Neural cell (in vitro differentiated cells): ENCODE data around the gene PTPRN2. TPM values are rescaled to one million over a fixed set of nuclear protein-coding genes. Genes with fewer than 3 reads are reported as not detected.

Source experiments
- H2AFZ ChIP-seq: fragments of 200-600, 300-800 bp; sonication (generic), shearing (Covaris generic); 2 replicates; pipeline ENCODE4 v1.6.0; 2014; ENCODE audit warnings: low read depth, mild to moderate bottlenecking, antibody characterized with exemption, low read length, moderate library complexity
- H3F3A ChIP-seq: fragments of 200-600 bp; shearing (Covaris generic); 2 replicates; pipeline ENCODE4 v1.6.1; 2016; ENCODE audit warnings: mild to moderate bottlenecking, moderate library complexity, mixed read lengths, antibody characterized with exemption, low read length; ENCODE audit not compliant: insufficient read depth, poor library complexity, severe bottlenecking
- H3K27ac ChIP-seq: fragments of 200-600, 300-800 bp; sonication (generic), shearing (Covaris generic); 2 replicates; pipeline ENCODE4 v1.5.1; 2014; ENCODE audit warnings: mild to moderate bottlenecking, low read length, moderate library complexity
- H3K27me3 ChIP-seq: fragments of 300-800, 200-600 bp; sonication (generic), shearing (Covaris generic); 2 replicates; pipeline ENCODE4 v1.6.0; 2014; ENCODE audit warnings: mild to moderate bottlenecking, low read depth, low read length, moderate library complexity; ENCODE audit not compliant: insufficient read depth
- H3K36me3 ChIP-seq: fragments of 300-800, 200-600 bp; sonication (generic), shearing (Covaris generic); 2 replicates; pipeline ENCODE4 v1.5.1; 2014; ENCODE audit warnings: mild to moderate bottlenecking, antibody characterized with exemption, low read length, moderate library complexity; ENCODE audit not compliant: insufficient read depth
- H3K4me2 ChIP-seq: fragments of 300-800, 200-600 bp; sonication (generic), shearing (Covaris generic); 2 replicates; pipeline ENCODE4 v1.6.0; 2014; ENCODE audit warnings: mild to moderate bottlenecking, low read length
- H3K4me3 ChIP-seq: fragments of 300-800, 200-600 bp; sonication (generic), shearing (Covaris generic); 2 replicates; pipeline ENCODE4 v1.5.1; 2014; ENCODE audit warnings: mild to moderate bottlenecking, low read length, moderate library complexity
- H3K79me2 ChIP-seq: fragments of 200-600 bp; shearing (Covaris generic); replicated peaks from 2 replicates; pipeline ENCODE4 v1.6.0; 2014; ENCODE audit warnings: mild to moderate bottlenecking, low read length, moderate library complexity; ENCODE audit not compliant: insufficient read depth
- H3K9ac ChIP-seq: fragments of 300-800, 200-600 bp; sonication (generic), shearing (Covaris generic); 2 replicates; pipeline ENCODE4 v1.6.1; 2016; ENCODE audit warnings: mild to moderate bottlenecking, low read length, mixed read lengths
- H3K9me2 ChIP-seq: fragments of 200-600 bp; shearing (Covaris generic); 2 replicates; pipeline ENCODE4 v1.6.1; 2016; ENCODE audit warnings: mild to moderate bottlenecking, low read length, mixed read lengths; ENCODE audit not compliant: insufficient read depth
- H3K9me3 ChIP-seq: fragments of 200-600, 300-800 bp; sonication (generic), shearing (Covaris generic); 2 replicates; pipeline ENCODE4 v1.6.1; 2016; ENCODE audit warnings: mild to moderate bottlenecking, mixed run types, low read length, moderate library complexity, mixed read lengths
- H4K20me1 ChIP-seq: fragments of 200-600 bp; shearing (Covaris generic); 2 replicates; pipeline ENCODE4 v1.6.1; 2016; ENCODE audit warnings: mild to moderate bottlenecking, mixed run types; ENCODE audit not compliant: insufficient read depth
- CTCF ChIP-seq: fragments of 450-650 bp; IDR thresholded peaks from 2 replicates; pipeline ENCODE4 v1.5.1; 2014; ENCODE audit warnings: antibody characterized with exemption, mild to moderate bottlenecking, moderate library complexity; ENCODE audit not compliant: poor library complexity, severe bottlenecking
- EP300 ChIP-seq: fragments of 450-650 bp; conservative IDR thresholded peaks from 2 replicates; pipeline ENCODE4 v1.6.1; 2014; ENCODE audit warnings: antibody characterized with exemption, mild to moderate bottlenecking, moderate library complexity; ENCODE audit not compliant: poor library complexity, severe bottlenecking
- EZH2 ChIP-seq: fragments of 200-600, 300-800 bp; shearing (Covaris generic), sonication (generic); IDR thresholded peaks from 2 replicates; pipeline ENCODE4 v1.6.1; 2014; ENCODE audit warnings: antibody characterized with exemption, low read length, borderline replicate concordance, mild to moderate bottlenecking; ENCODE audit not compliant: insufficient read depth, poor library complexity, severe bottlenecking
- MXI1 ChIP-seq: fragments of 450-650 bp; conservative IDR thresholded peaks from 2 replicates; pipeline ENCODE4 v1.6.1; 2014; ENCODE audit warnings: antibody characterized with exemption, mild to moderate bottlenecking; ENCODE audit not compliant: poor library complexity, severe bottlenecking
- POLR2AphosphoS5 ChIP-seq: IDR thresholded peaks from 2 replicates; pipeline ENCODE4 v1.6.1; 2012
- RAD21 ChIP-seq: fragments of 450-650 bp; conservative IDR thresholded peaks from 2 replicates; pipeline ENCODE4 v1.6.1; 2014; ENCODE audit warnings: antibody characterized with exemption, mild to moderate bottlenecking, moderate library complexity
- REST ChIP-seq: IDR thresholded peaks from 2 replicates; pipeline ENCODE4 v1.6.1; 2012; ENCODE audit warnings: borderline replicate concordance
- SMC3 ChIP-seq: fragments of 450-650 bp; conservative IDR thresholded peaks from 2 replicates; pipeline ENCODE4 v1.6.1; 2014; ENCODE audit warnings: antibody characterized with exemption, mild to moderate bottlenecking, moderate library complexity; ENCODE audit not compliant: poor library complexity
- TAF1 ChIP-seq: IDR thresholded peaks from 2 replicates; pipeline ENCODE4 v1.6.1; 2012; ENCODE audit warnings: low read depth
- polyA plus RNA-seq: library from polyadenylated mRNA; depleted of rRNA; stranded (reverse); fragments of >200 nt; gene quantifications from 2 replicates; pipeline ENCODE4 v1.2.3, GENCODE V29; 2014

The PTPRN2 gene
- polyA plus RNA-seq, 1 donor from 2014 or later = 31.0 TPM

- no peak overlapping the region for H2AFZ ChIP-seq
- H3K27ac ChIP-seq = no peak overlapping the region
- no peaks in the 10 kb centered on the region for H3K9me2 ChIP-seq
- no peak overlapping the region for H3K4me2 ChIP-seq
- H3K36me3 ChIP-seq = no peaks in the 10 kb centered on the region
- no peak for TF ChIP-seq SMC3
- TF ChIP-seq TAF1 = no peak
- no peak for TF ChIP-seq REST
- TF ChIP-seq POLR2AphosphoS5 = no peak
- H3K9me3 ChIP-seq = no peaks in the 10 kb centered on the region
- H3K4me3 ChIP-seq = no peak overlapping the region
- H3K79me2 ChIP-seq = no peaks in the 10 kb centered on the region
- H3F3A ChIP-seq = no peaks in the 10 kb centered on the region
- no peaks in the 10 kb centered on the region for H3K27me3 ChIP-seq
- H4K20me1 ChIP-seq = no peaks in the 10 kb centered on the region
- no peak overlapping the region for H3K9ac ChIP-seq
These were observed 586.6 kb downstream of the PTPRN2 start for GRCh38 chr7:158001003-158001402.

GRCh38 chr7:158000160-158000559, 587.5 kb downstream of the PTPRN2 start:
- H3K9me3 ChIP-seq = no peaks in the 10 kb centered on the region
- no peak overlapping the region for H2AFZ ChIP-seq
- no peak overlapping the region for H3K27ac ChIP-seq
- no peaks in the 10 kb centered on the region for H3K9me2 ChIP-seq
- no peaks in the 10 kb centered on the region for H3K79me2 ChIP-seq
- H3K4me2 ChIP-seq = no peak overlapping the region
- H3F3A ChIP-seq = no peaks in the 10 kb centered on the region
- H4K20me1 ChIP-seq = no peaks in the 10 kb centered on the region
- no peaks in the 10 kb centered on the region for H3K27me3 ChIP-seq
- no peak overlapping the region for H3K9ac ChIP-seq
- no peaks in the 10 kb centered on the region for H3K36me3 ChIP-seq
- no peak for TF ChIP-seq TAF1
- no peak for TF ChIP-seq CTCF
- TF ChIP-seq POLR2AphosphoS5 = no peak
- TF ChIP-seq EZH2 = no peak
- TF ChIP-seq MXI1 = no peak
- TF ChIP-seq SMC3 = no peak
- H3K4me3 ChIP-seq = no peak overlapping the region

GRCh38 chr7:157998884-157999552, 588.6 kb downstream of the PTPRN2 start:
- Histone ChIP-seq H3K27me3 (no peaks in the 10 kb centered on the region), H3K36me3 (no peaks in the 10 kb centered on the region), H3K79me2 (no peaks in the 10 kb centered on the region), H3K9me2 (no peaks in the 10 kb centered on the region), H3K9me3 (no peaks in the 10 kb centered on the region), H3K4me3 (no peak overlapping the region), H3K9ac (no peak overlapping the region), H4K20me1 (no peaks in the 10 kb centered on the region), H3K4me2 (no peak overlapping the region), H3F3A (no peaks in the 10 kb centered on the region), H3K27ac (no peak overlapping the region), H2AFZ (no peak overlapping the region)
- TF ChIP-seq RAD21 (no peak), POLR2AphosphoS5 (no peak), REST (no peak), TAF1 (no peak), SMC3 (no peak), EP300 (no peak)
